ENCODE measurements around the gene SYTL4.
"Not testable (repeated sequence)": the region's sequence is repeated elsewhere in the genome, so short reads cannot be mapped to it uniquely, and the experiment has no call there.

Gene SYTL4

GRCh38 chrX:100747090-100747489 is 15.2 kb upstream of the SYTL4 start:
- peaks cover 0 to 3% (median 0%) of the 10 kb centered on the region in 5 experiments for H3K27me3 ChIP-seq (replicated peaks in 2 of 5; ENCODE audit: control insufficient read depth in 4 of 5, insufficient read depth in 5 of 5, low read length in 4 of 5)
- WGBS (ENCODE audit: insufficient coverage): 25% methylated on average over 1 of the region's 3 CpGs
- CTCF ChIA-PET: interaction anchor here (1.1 kb wide), 1 partner anchor 11 kb away, joined by 4 read pairs; no protein-coding TSS in a partner anchor

GRCh38 chrX:100745806-100746537 is 14.1 kb upstream of the SYTL4 start:
- Histone ChIP-seq H3K27me3 (replicated peaks in 2 of 5; ENCODE audit: control insufficient read depth in 4 of 5, insufficient read depth in 5 of 5, low read length in 4 of 5) (peaks cover 0 to 3% (median 0%) of the 10 kb centered on the region in 5 experiments), H3K9me3 (ENCODE audit: control extremely low read depth in 1 of 5, control insufficient read depth in 4 of 5, insufficient read depth in 2 of 5, low read depth in 1 of 5, low read length in 4 of 5) (no peaks in the 10 kb centered on the region), H3K4me3 (ENCODE audit: control insufficient read depth in 1 of 7, extremely low read depth in 1 of 7, insufficient read depth in 4 of 7, low read depth in 2 of 7, low read length in 6 of 7) (peak overlapping the region in 1 of 7 experiments; percentile 10), H3K27ac (ENCODE audit: insufficient read depth in 1 of 2, low read depth in 1 of 2, low read length in 2 of 2, poor library complexity in 1 of 2, severe bottlenecking in 2 of 2) (no peak overlapping the region), H3K36me3 (ENCODE audit: control insufficient read depth in 4 of 4, insufficient read depth in 4 of 4, low read length in 3 of 4) (no peaks in the 10 kb centered on the region), H3K4me1 (ENCODE audit: control extremely low read depth in 1 of 4, control insufficient read depth in 4 of 4, insufficient read depth in 4 of 4, low read length in 3 of 4) (peaks cover 0 to 38% (median 15%) of the 10 kb centered on the region in 4 experiments)
- 89% methylated on average over 4 of the region's 7 CpGs for WGBS (ENCODE audit: insufficient coverage)
- POLR2A ChIA-PET: no interaction called here
- CTCF ChIA-PET: interaction anchor here (1.0 to 1.3 kb wide), 4 partner anchors 10 to 59 kb away, joined by 3 to 5 read pairs (median 4); no protein-coding TSS in a partner anchor
- no peak for DNase-seq

More at GRCh38 chrX:100747090-100747489, 15.2 kb upstream of the SYTL4 start:
- no peaks in the 10 kb centered on the region for H3K9me3 ChIP-seq (ENCODE audit: control extremely low read depth in 1 of 5, control insufficient read depth in 4 of 5, insufficient read depth in 2 of 5, low read depth in 1 of 5, low read length in 4 of 5)
- no peaks in the 10 kb centered on the region for H3K36me3 ChIP-seq (ENCODE audit: control insufficient read depth in 4 of 4, insufficient read depth in 4 of 4, low read length in 3 of 4)
- DNase-seq: peak in 1 of 3 donors; percentile 19
- no peak overlapping the region for H3K4me3 ChIP-seq (ENCODE audit: control insufficient read depth in 1 of 7, extremely low read depth in 1 of 7, insufficient read depth in 4 of 7, low read depth in 2 of 7, low read length in 6 of 7)
- H3K4me1 ChIP-seq (ENCODE audit: control extremely low read depth in 1 of 4, control insufficient read depth in 4 of 4, insufficient read depth in 4 of 4, low read length in 3 of 4): peaks cover 0 to 33% (median 15%) of the 10 kb centered on the region in 4 experiments
- POLR2A ChIA-PET: no interaction called here
- no peak overlapping the region for H3K27ac ChIP-seq (ENCODE audit: insufficient read depth in 1 of 2, low read depth in 1 of 2, low read length in 2 of 2, poor library complexity in 1 of 2, severe bottlenecking in 2 of 2)

DNA sequence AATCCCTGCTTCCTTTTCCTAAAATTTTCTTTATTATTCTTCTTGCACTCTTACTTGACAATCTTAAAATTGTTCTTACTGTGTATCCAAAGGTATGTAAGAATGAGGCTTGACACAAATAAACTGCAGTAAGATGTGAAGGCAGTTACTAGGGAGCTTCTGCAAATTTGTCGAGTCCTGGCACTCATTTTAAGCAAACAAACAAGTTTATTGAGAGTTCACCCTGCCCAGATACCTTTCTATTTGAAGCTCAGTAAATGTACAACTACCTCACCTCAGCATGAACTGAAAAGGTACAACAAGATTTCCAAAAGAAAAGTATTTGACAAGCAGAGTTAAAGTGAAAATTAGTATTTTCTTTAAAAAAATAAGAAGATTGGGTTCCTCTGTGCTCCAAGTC is 13.3 kb upstream of the SYTL4 start:
- Histone ChIP-seq H3K4me3 (ENCODE audit: control insufficient read depth in 1 of 7, extremely low read depth in 1 of 7, insufficient read depth in 4 of 7, low read depth in 2 of 7, low read length in 6 of 7) (no peak overlapping the region), H3K36me3 (ENCODE audit: control insufficient read depth in 4 of 4, insufficient read depth in 4 of 4, low read length in 3 of 4) (no peaks in the 10 kb centered on the region), H3K9me3 (ENCODE audit: control extremely low read depth in 1 of 5, control insufficient read depth in 4 of 5, insufficient read depth in 2 of 5, low read depth in 1 of 5, low read length in 4 of 5) (no peaks in the 10 kb centered on the region), H3K4me1 (ENCODE audit: control extremely low read depth in 1 of 4, control insufficient read depth in 4 of 4, insufficient read depth in 4 of 4, low read length in 3 of 4) (peaks cover 0 to 38% (median 15%) of the 10 kb centered on the region in 4 experiments), H3K27ac (ENCODE audit: insufficient read depth in 1 of 2, low read depth in 1 of 2, low read length in 2 of 2, poor library complexity in 1 of 2, severe bottlenecking in 2 of 2) (no peak overlapping the region), H3K27me3 (replicated peaks in 2 of 5; ENCODE audit: control insufficient read depth in 4 of 5, insufficient read depth in 5 of 5, low read length in 4 of 5) (peaks cover 0 to 3% (median 0%) of the 10 kb centered on the region in 5 experiments)
- CTCF ChIA-PET: interaction anchor here (1.3 kb wide), 2 partner anchors 23 to 58 kb away, joined by 5 read pairs; no protein-coding TSS in a partner anchor
- WGBS (ENCODE audit: insufficient coverage): no CpG with 5 or more reads among the region's 1 CpG
- DNase-seq: no peak
- POLR2A ChIA-PET: no interaction called here

- Histone ChIP-seq H3K36me3 (ENCODE audit: control insufficient read depth in 4 of 4, insufficient read depth in 4 of 4, low read length in 3 of 4) (no peaks in the 10 kb centered on the region), H3K9me3 (ENCODE audit: control extremely low read depth in 1 of 5, control insufficient read depth in 4 of 5, insufficient read depth in 2 of 5, low read depth in 1 of 5, low read length in 4 of 5) (no peaks in the 10 kb centered on the region), H3K4me3 (ENCODE audit: control insufficient read depth in 1 of 7, extremely low read depth in 1 of 7, insufficient read depth in 4 of 7, low read depth in 2 of 7, low read length in 6 of 7) (no peak overlapping the region), H3K4me1 (ENCODE audit: control extremely low read depth in 1 of 4, control insufficient read depth in 4 of 4, insufficient read depth in 4 of 4, low read length in 3 of 4) (peaks cover 0 to 38% (median 15%) of the 10 kb centered on the region in 4 experiments), H3K27ac (ENCODE audit: insufficient read depth in 1 of 2, low read depth in 1 of 2, low read length in 2 of 2, poor library complexity in 1 of 2, severe bottlenecking in 2 of 2) (peak overlapping the region; percentile 19 to 77), H3K27me3 (replicated peaks in 2 of 5; ENCODE audit: control insufficient read depth in 4 of 5, insufficient read depth in 5 of 5, low read length in 4 of 5) (peaks cover 0 to 3% (median 0%) of the 10 kb centered on the region in 5 experiments)
- peak; percentile 78 to 92 (median 85) for DNase-seq
- WGBS (ENCODE audit: insufficient coverage): 0% methylated on average over 1 of the region's 2 CpGs
- CTCF ChIA-PET: interaction anchor here (1.0 to 2.8 kb wide), 6 partner anchors 11 to 57 kb away, joined by 3 to 15 read pairs (median 8); no protein-coding TSS in a partner anchor
- POLR2A ChIA-PET: no interaction called here
These were observed 11.2 kb upstream of the SYTL4 start for GRCh38 chrX:100743009-100743607.

DNA sequence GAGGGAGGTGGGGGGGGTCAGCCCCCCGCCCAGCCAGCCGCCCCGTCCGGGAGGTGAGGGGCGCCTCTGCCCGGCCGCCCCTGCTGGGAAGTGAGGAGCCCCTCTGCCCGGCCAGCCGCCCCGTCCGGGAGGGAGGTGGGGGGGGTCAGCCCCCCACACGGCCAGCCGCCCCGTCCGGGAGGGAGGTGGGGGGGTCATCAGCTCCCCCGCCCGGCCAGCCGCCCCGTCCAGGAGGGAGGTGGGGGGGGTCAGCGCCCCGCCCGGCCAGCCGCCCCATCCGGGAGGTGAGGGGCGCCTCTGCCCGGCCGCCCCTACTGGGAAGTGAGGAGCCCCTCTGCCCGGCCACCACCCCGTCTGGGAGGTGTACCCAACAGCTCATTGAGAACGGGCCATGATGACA is 7.9 kb downstream of the SYTL4 start:
- H3K27ac ChIP-seq (ENCODE audit: insufficient read depth in 1 of 2, low read depth in 1 of 2, low read length in 2 of 2, poor library complexity in 1 of 2, severe bottlenecking in 2 of 2); H3K36me3 ChIP-seq (ENCODE audit: control insufficient read depth in 4 of 4, insufficient read depth in 4 of 4, low read length in 3 of 4); H3K4me3 ChIP-seq (ENCODE audit: control insufficient read depth in 1 of 7, extremely low read depth in 1 of 7, insufficient read depth in 4 of 7, low read depth in 2 of 7, low read length in 6 of 7); H3K9me3 ChIP-seq (ENCODE audit: control extremely low read depth in 1 of 5, control insufficient read depth in 4 of 5, insufficient read depth in 2 of 5, low read depth in 1 of 5, low read length in 4 of 5); DNase-seq; H3K27me3 ChIP-seq (replicated peaks in 2 of 5; ENCODE audit: control insufficient read depth in 4 of 5, insufficient read depth in 5 of 5, low read length in 4 of 5); H3K4me1 ChIP-seq (ENCODE audit: control extremely low read depth in 1 of 4, control insufficient read depth in 4 of 4, insufficient read depth in 4 of 4, low read length in 3 of 4); POLR2A ChIA-PET; CTCF ChIA-PET: not testable (repeated sequence)
- no CpG with 5 or more reads among the region's 30 CpGs for WGBS (ENCODE audit: insufficient coverage)

DNA sequence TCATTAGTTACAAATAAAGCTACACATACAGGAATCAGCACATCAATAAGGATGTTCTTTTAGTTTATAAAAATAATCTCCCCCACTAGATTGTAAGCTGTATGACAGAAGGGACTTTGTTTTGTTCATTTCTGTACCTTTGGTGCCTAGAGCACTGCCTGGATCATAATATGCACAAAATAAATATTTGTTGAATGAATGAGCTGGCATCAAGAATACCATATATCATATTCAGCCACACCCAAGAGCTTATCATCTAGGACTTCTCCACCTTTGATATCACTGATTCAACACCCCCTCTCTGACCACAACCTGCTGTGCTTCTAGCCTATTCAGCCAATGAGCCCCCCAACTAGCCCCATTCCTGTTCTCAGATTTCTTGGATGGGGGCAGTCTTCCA is 10.6 kb downstream of the SYTL4 start:
- Histone ChIP-seq H3K4me3 (ENCODE audit: control insufficient read depth in 1 of 7, extremely low read depth in 1 of 7, insufficient read depth in 4 of 7, low read depth in 2 of 7, low read length in 6 of 7) (no peak overlapping the region), H3K27ac (ENCODE audit: insufficient read depth in 1 of 2, low read depth in 1 of 2, low read length in 2 of 2, poor library complexity in 1 of 2, severe bottlenecking in 2 of 2) (no peak overlapping the region), H3K36me3 (ENCODE audit: control insufficient read depth in 4 of 4, insufficient read depth in 4 of 4, low read length in 3 of 4) (no peaks in the 10 kb centered on the region), H3K4me1 (ENCODE audit: control extremely low read depth in 1 of 4, control insufficient read depth in 4 of 4, insufficient read depth in 4 of 4, low read length in 3 of 4) (peaks cover 0 to 3% (median 0%) of the 10 kb centered on the region in 4 experiments), H3K27me3 (replicated peaks in 2 of 5; ENCODE audit: control insufficient read depth in 4 of 5, insufficient read depth in 5 of 5, low read length in 4 of 5) (no peaks in the 10 kb centered on the region), H3K9me3 (ENCODE audit: control extremely low read depth in 1 of 5, control insufficient read depth in 4 of 5, insufficient read depth in 2 of 5, low read depth in 1 of 5, low read length in 4 of 5) (no peaks in the 10 kb centered on the region)
- POLR2A ChIA-PET: no interaction called here
- CTCF ChIA-PET: interaction anchor here (0.8 to 2.9 kb wide), 3 partner anchors 10 to 34 kb away, joined by 3 to 9 read pairs (median 4); partner anchors contain the start of gene SYTL4
- DNase-seq: no peak

DNA sequence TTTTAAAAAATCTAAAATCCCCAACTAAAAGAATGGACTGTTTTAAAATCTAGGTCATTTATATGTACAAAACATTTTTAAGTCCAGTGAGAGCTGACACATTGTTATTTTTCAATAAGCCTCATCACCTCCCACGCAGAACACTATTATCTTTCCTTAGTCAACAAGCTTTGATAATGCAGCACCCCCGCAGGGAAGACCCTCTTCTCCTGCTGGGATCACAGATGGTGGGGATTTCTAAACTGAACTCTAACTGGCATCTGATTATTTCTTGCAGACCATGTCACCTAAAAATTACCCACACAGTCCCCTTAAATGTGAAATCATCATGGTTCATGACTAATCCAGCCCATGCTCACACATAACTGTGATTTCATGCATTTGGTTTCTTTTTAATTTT is 11.6 kb downstream of the SYTL4 start:
- H3K27ac ChIP-seq (ENCODE audit: insufficient read depth in 1 of 2, low read depth in 1 of 2, low read length in 2 of 2, poor library complexity in 1 of 2, severe bottlenecking in 2 of 2): no peak overlapping the region
- DNase-seq: no peak
- POLR2A ChIA-PET: no interaction called here
- H3K4me1 ChIP-seq (ENCODE audit: control extremely low read depth in 1 of 4, control insufficient read depth in 4 of 4, insufficient read depth in 4 of 4, low read length in 3 of 4): peaks cover 0 to 3% (median 0%) of the 10 kb centered on the region in 4 experiments
- CTCF ChIA-PET: interaction anchor here (2.9 kb wide), 1 partner anchor 11 kb away, joined by 9 read pairs; the partner anchor contains the start of gene SYTL4
- H3K36me3 ChIP-seq (ENCODE audit: control insufficient read depth in 4 of 4, insufficient read depth in 4 of 4, low read length in 3 of 4): no peaks in the 10 kb centered on the region
- 73% methylated on average over 2 of the region's 2 CpGs for WGBS (ENCODE audit: insufficient coverage)
- H3K27me3 ChIP-seq (replicated peaks in 2 of 5; ENCODE audit: control insufficient read depth in 4 of 5, insufficient read depth in 5 of 5, low read length in 4 of 5): no peaks in the 10 kb centered on the region
- H3K4me3 ChIP-seq (ENCODE audit: control insufficient read depth in 1 of 7, extremely low read depth in 1 of 7, insufficient read depth in 4 of 7, low read depth in 2 of 7, low read length in 6 of 7): no peak overlapping the region
- no peaks in the 10 kb centered on the region for H3K9me3 ChIP-seq (ENCODE audit: control extremely low read depth in 1 of 5, control insufficient read depth in 4 of 5, insufficient read depth in 2 of 5, low read depth in 1 of 5, low read length in 4 of 5)
